Heart right ventricle (tissue), 16 donors: ENCODE data around the gene CCDC174. TPM values are rescaled to one million over a fixed set of nuclear protein-coding genes. Genes with fewer than 3 reads are reported as not detected.

Experiments
- ATAC-seq, 8 donors: fragments of 200-7000 bp; cut with Tn5 transposase; one replicate each; pipeline ENCODE4 v1.9.1; 2020; ENCODE audit warnings: mild to moderate bottlenecking in 8 of 8, moderate library complexity in 8 of 8, moderate number of reproducible peaks in 1 of 8
- DNase-seq, 2 donors: peaks; one replicate each; pipeline ENCODE4 v3.0.0-alpha.2; 2020
- H3K27ac ChIP-seq, 10 donors: fragments of 200-600 bp; sonication (generic) in 2 of 10; one replicate each; pipeline versions ENCODE4 v1.5.0 to v1.8.0; 2020 to 2022; ENCODE audit warnings: mild to moderate bottlenecking in 3 of 10
- H3K27me3 ChIP-seq, 7 donors: fragments of 200-600 bp; one replicate each; pipeline ENCODE4 v1.8.0; 2021 to 2022; ENCODE audit warnings: mild to moderate bottlenecking in 2 of 7
- H3K36me3 ChIP-seq, 9 donors: fragments of 200-600 bp; sonication (generic) in 1 of 9; one replicate each; pipeline versions ENCODE4 v1.5.0 to v1.8.0; 2020 to 2022; ENCODE audit warnings: mild to moderate bottlenecking in 2 of 9
- H3K4me1 ChIP-seq, 9 donors: fragments of 200-600 bp; sonication (generic) in 1 of 9; one replicate each; pipeline versions ENCODE4 v1.5.0 to v1.8.0; 2020 to 2022; ENCODE audit warnings: mild to moderate bottlenecking in 4 of 9
- H3K4me3 ChIP-seq, 10 donors: fragments of 200-600 bp; sonication (generic) in 2 of 10; one replicate each; pipeline versions ENCODE4 v1.5.0 to v1.8.0; 2020 to 2022; ENCODE audit warnings: mild to moderate bottlenecking in 7 of 10, moderate library complexity in 2 of 10
- H3K9me3 ChIP-seq, 11 donors: fragments of 200-600 bp in 10 of 11; sonication (generic) in 2 of 11; one replicate each; pipeline versions ENCODE4 v1.5.0 to v1.8.0; 2013 to 2022; ENCODE audit warnings: mild to moderate bottlenecking in 2 of 11, control low read depth in 1 of 11, moderate library complexity in 1 of 11
- CTCF ChIP-seq, 9 donors: fragments of 200-600 bp; sonication (generic) in 2 of 9; IDR thresholded peaks; one replicate each; pipeline versions ENCODE4 v1.5.0 to v1.8.0; 2021 to 2022; ENCODE audit warnings: antibody characterized with exemption in 9 of 9, mild to moderate bottlenecking in 5 of 9, moderate library complexity in 1 of 9
- WGBS, 2 donors: extraction: QIAGEN DNeasy Blood & Tissue Kit; methylation state at CpG; one replicate each; pipeline ENCODE4 v1.1.7; 2013; ENCODE audit warnings: inconsistent platforms in 1 of 2; 5-methylcytosine and 5-hydroxymethylcytosine counted together
- intact Hi-C, 10 donors: fragments of 100-400 bp; cut with DNase I; formaldehyde crosslinking; loops; one replicate each; pipeline versions ENCODE4 v1.11.1 to v1.14.2; 2022
- polyA plus RNA-seq, 2 donors: library from polyadenylated mRNA; stranded (reverse); fragments of 200-250 nt; gene quantifications; one replicate each; pipeline ENCODE4 v1.2.3, GENCODE V29; 2013
- total RNA-seq, 10 donors: library from RNA; stranded (reverse); fragmentation: NEBNext Ultra II Directional in 3 of 10; extraction: Animal tissue kit (Norgen Biotek cat#: 25700) in 3 of 10; gene quantifications; one replicate each; pipeline versions ENCODE4 v1.2.1 to v1.2.4, GENCODE V29; 2021 to 2023
- donor health status: Arrhythmogenic right ventricular cardiomyopathy.
- donor health status: ischemic (EF 13 %, LVEDD 7.1; RV severe dilation, severe dysfunction).
- donor health status: healthy with polysubstance abuse.
- donor health status: DM: no; HTN: yes; CAD: no.
- donor health status: DM: no; HTN: no; CAD: no.
- donor health status: ischemic (EF 25% LVEDD 6.9; RV normal size, moderate dysfunction).
- donor health status: ischemic (EF 25% LVEDD 5.7; RV mildly dilated, moderate dysfunction).
- donor health status: healthy.
- donor health status: DM: yes; HTN: yes; CAD: no.
- donor health status: Ischemic cardiomyopathy.
- donor health status: ischemic (EF 35%, LVEDD 5.7; RV mildly dilated, moderate dysfunction).
- donor health status: nonischemic (EF 11% LVEDD 7.7; RV severe dilation, severe dysfunction).
- donor health status: DM: yes; HTN: yes; CAD: no.
- donor health status: PGD.
- donor health status: ischemic (EF 29% LVEDD 5.4; RV normal size, mild dysfunction).
- donor health status: nonischemic (EF 23%, LVEDD 6.1; RV moderate dilation, normal function).

The CCDC174 gene
- total and polyA plus RNA-seq, 12 donors = 10.0 to 18.6 (median 11.6) TPM

GRCh38 chr3:14676881-14677280 is 25.3 kb downstream of the CCDC174 start:
- Histone ChIP-seq H3K27me3 (no peaks in the 10 kb centered on the region), H3K9me3 (peaks cover 0 to 11% (median 3%) of the 10 kb centered on the region in 11 donors), H3K4me1 (no peaks in the 10 kb centered on the region), H3K27ac (no peak overlapping the region), H3K4me3 (no peak overlapping the region), H3K36me3 (peaks cover 0 to 25% (median 11%) of the 10 kb centered on the region in 9 donors)
- TF ChIP-seq CTCF (IDR thresholded peaks at IDR 0.05) = no peak
- ATAC-seq = no peak
- DNase-seq = no peak
- intact Hi-C loops = loop anchor here in 5 of 10 donors (5.0 kb wide), 4 partner anchors 100 to 240 kb away; no protein-coding TSS in a partner anchor
- WGBS, 2 donors = 62 to 75% methylated on average over 4 of the region's 4 CpGs

- WGBS, 2 donors = 65 to 69% methylated on average over 7 of the region's 7 CpGs
- H3K36me3 ChIP-seq = peaks cover 0 to 14% (median 0%) of the 10 kb centered on the region in 9 donors
- no peak for TF ChIP-seq CTCF (IDR thresholded peaks at IDR 0.05)
- H3K27ac ChIP-seq = no peak overlapping the region
- peaks cover 0 to 11% (median 3%) of the 10 kb centered on the region in 11 donors for H3K9me3 ChIP-seq
- H3K4me3 ChIP-seq = no peak overlapping the region
- no peak for DNase-seq
- no peak for ATAC-seq
- no peaks in the 10 kb centered on the region for H3K4me1 ChIP-seq
- intact Hi-C loops = loop anchor here in 5 of 10 donors (5.0 kb wide), 4 partner anchors 99 to 239 kb away; no protein-coding TSS in a partner anchor
- H3K27me3 ChIP-seq = no peaks in the 10 kb centered on the region
Observed at GRCh38 chr3:14678015-14678503, 26.5 kb downstream of the CCDC174 start.

- peaks cover 0 to 11% (median 3%) of the 10 kb centered on the region in 11 donors for H3K9me3 ChIP-seq
- peaks cover 0 to 3% (median 0%) of the 10 kb centered on the region in 9 donors for H3K36me3 ChIP-seq
- intact Hi-C loops = no loop called here
- DNase-seq (no peak), ATAC-seq (no peak)
- no peaks in the 10 kb centered on the region for H3K4me1 ChIP-seq
- no peaks in the 10 kb centered on the region for H3K27me3 ChIP-seq
- no peak for TF ChIP-seq CTCF (IDR thresholded peaks at IDR 0.05)
- 67 to 85% methylated on average over 1 of the region's 1 CpG for WGBS, 2 donors
- H3K4me3 ChIP-seq = no peak overlapping the region
- H3K27ac ChIP-seq = no peak overlapping the region
Observed at GRCh38 chr3:14680115-14680514, 28.6 kb downstream of the CCDC174 start.

- H3K4me1 ChIP-seq = no peaks in the 10 kb centered on the region
- peaks cover 0 to 3% (median 0%) of the 10 kb centered on the region in 9 donors for H3K36me3 ChIP-seq
- TF ChIP-seq CTCF (IDR thresholded peaks at IDR 0.05) = no peak
- peaks cover 0 to 11% (median 3%) of the 10 kb centered on the region in 11 donors for H3K9me3 ChIP-seq
- no peak overlapping the region for H3K4me3 ChIP-seq
- WGBS, 2 donors = 33 to 34% methylated on average over 2 of the region's 2 CpGs
- ATAC-seq (no peak), DNase-seq (peak in 1 of 2 donors; percentile 32)
- no peaks in the 10 kb centered on the region for H3K27me3 ChIP-seq
- intact Hi-C loops = no loop called here
- no peak overlapping the region for H3K27ac ChIP-seq
Observed at GRCh38 chr3:14680716-14681115, 29.2 kb downstream of the CCDC174 start.
